GM19324 (cell line): ENCODE data around the gene RABEP2.
"Not testable (repeated sequence)": the region's sequence is repeated elsewhere in the genome, so short reads cannot be mapped to it uniquely, and the experiment has no call there.

Source experiments
- ATAC-seq: cut with Tn5 transposase; IDR thresholded peaks from one replicate; pipeline ENCODE4 v1.9.1; 2021; ENCODE audit warnings: mild to moderate bottlenecking, moderate library complexity; ENCODE audit not compliant: unreplicated experiment, low FRiP score

RABEP2 gene

DNA sequence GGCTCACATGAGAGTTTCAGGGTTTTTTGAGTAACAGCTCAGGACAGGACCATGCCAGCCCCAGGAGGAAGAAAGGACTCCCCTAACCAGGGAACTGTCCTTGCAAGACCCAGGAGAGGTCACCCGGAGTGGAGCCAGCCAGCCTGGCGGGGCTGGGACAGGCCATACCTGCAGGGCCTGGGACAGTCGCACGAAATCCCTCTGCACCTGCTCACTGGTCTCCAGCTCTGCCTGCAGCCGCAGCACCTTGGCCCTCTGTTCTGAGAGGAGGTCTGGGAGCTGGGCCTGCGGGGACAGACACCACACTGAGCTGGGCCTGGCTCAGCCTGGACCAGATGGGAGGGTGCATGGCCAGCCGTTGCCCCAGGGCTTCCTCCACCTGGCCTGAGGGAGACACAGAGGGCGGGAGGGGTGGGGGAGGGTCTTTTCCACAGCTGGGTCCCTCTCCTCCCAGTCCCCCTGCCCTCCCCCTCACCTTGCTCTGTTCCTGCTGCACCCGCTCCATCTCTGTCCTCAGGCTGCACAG lies 19.7 kb downstream of the RABEP2 start:
- no peak for ATAC-seq

DNA sequence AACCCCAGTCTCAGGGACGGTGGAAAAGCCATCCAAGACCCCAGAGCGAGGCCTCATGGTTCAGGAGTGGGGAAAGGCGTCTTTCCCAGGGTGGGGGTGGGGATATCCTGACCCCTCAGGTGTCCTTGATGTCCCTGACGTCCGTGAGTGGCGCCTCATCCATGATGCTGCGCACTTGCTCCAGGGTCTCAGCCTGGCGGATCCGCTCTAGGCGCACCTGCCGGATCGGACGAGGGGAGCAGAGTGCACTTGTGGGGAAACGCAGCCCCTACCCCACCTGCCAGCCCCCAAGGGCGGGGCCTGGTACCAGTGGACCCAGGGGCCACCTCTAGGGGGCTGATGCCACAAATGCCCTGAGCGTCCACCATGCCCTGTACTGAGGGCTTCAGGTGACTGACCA lies 20.2 kb downstream of the RABEP2 start:
- no peak for ATAC-seq

- no peak for ATAC-seq
Observed at GRCh38 chr16:28904363-28904762, 20.7 kb downstream of the RABEP2 start.

DNA sequence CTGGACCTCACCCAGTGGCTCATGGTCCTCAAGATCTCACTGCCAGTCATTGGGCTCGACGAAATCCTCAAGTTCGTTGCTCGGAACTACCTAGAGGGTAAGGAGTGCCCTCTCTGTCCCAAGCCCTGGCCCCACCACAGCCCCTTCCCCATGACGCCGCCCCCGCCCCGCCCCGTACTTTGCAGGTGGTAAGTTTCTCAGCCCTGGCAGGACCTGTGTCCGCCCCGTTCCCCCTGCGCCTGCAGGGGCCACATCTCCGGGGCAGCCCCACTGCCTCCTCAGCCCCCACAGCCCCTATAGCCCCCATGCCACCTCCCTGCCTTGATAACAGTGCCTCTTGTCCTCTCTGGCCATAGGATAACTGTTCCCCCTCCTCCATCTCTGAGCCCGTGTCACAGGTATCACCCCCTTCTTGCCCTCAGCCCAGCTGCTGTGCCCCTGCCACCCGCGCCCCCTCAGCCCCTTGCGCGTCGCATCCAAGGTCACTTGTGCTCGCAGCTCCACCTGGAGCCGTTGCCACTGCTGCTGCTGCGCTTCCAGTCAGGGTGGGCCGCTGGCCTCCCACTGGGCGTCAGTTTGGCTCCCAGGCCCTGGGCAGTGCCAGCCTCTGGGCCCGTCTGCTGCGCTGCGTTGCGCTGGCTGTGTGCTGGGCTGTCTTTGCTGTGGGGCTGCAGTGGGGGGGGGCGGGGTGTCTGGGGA lies 21.5 kb downstream of the RABEP2 start:
- no peak for ATAC-seq

GRCh38 chr16:28902909-28903308 lies 22.1 kb downstream of the RABEP2 start:
- no peak for ATAC-seq

DNA sequence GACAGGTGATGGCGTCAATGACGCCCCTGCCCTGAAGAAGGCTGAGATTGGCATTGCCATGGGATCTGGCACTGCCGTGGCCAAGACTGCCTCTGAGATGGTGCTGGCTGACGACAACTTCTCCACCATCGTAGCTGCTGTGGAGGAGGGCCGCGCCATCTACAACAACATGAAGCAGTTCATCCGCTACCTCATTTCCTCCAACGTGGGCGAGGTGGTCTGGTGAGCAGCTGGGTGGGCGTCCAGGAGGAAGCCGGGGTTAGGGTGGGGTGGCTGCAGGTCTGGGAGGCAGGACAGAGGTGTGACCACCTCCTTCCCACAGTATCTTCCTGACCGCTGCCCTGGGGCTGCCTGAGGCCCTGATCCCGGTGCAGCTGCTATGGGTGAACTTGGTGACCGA lies 23.2 kb downstream of the RABEP2 start:
- ATAC-seq = no peak

- ATAC-seq = no peak
Observed at GRCh38 chr16:28900601-28901000, 24.4 kb downstream of the RABEP2 start.

GRCh38 chr16:28899882-28900590 lies 25.0 kb downstream of the RABEP2 start:
- ATAC-seq = no peak

DNA sequence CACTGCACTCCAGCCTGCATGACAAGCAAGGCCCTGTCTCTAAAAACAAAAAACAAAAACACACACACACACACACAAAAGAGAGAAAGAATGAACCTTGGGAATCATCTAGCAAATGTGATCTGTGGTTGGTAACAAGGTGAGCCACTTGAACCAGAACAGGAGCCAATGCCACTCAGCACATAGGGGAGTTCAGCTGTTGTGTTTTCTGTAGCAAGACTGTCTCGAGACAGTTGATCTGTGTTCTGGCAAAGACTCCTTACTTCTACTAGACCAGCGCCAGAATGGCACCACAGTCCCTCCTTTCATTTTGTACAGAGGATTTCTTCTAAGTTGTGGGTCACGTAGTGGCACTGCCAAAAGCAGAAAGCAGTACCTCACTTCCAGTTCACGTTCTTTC lies 26.1 kb downstream of the RABEP2 start:
- no peak for ATAC-seq

GRCh38 chr16:28898266-28898665 lies 26.8 kb downstream of the RABEP2 start:
- ATAC-seq = no peak

- no peak for ATAC-seq
Observed at GRCh38 chr16:28897826-28898225, 27.2 kb downstream of the RABEP2 start.

- no peak for ATAC-seq
Observed at GRCh38 chr16:28895609-28896008, 29.4 kb downstream of the RABEP2 start.

- no peak for ATAC-seq
Observed at GRCh38 chr16:28893291-28893690, 31.7 kb downstream of the RABEP2 start.

GRCh38 chr16:28891964-28892890 lies 32.8 kb downstream of the RABEP2 start:
- ATAC-seq = no peak

DNA sequence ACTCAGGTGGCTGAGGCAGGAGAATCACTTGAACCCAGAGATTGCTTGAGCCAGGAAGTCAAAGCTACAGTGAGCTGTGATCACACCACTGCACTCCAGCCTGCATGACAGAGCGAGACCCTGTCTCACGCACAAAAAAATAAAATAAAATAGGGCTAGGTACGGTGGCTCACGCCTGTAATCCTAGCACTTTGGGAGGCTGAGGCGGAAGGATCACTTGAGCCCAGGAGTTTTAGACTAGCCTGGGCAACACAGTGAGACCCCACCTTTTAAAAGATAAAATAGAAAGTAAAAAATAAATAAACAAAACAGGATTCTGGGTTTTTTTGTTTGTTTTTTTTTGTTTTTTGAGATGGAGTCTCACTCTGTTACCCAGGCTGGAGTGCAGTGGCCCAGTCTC lies 34.7 kb downstream of the RABEP2 start:
- not testable (repeated sequence) for ATAC-seq

GRCh38 chr16:28886945-28887344 lies 38.1 kb downstream of the RABEP2 start:
- no peak for ATAC-seq

GRCh38 chr16:28884045-28884444 lies 41.0 kb downstream of the RABEP2 start:
- no peak for ATAC-seq

DNA sequence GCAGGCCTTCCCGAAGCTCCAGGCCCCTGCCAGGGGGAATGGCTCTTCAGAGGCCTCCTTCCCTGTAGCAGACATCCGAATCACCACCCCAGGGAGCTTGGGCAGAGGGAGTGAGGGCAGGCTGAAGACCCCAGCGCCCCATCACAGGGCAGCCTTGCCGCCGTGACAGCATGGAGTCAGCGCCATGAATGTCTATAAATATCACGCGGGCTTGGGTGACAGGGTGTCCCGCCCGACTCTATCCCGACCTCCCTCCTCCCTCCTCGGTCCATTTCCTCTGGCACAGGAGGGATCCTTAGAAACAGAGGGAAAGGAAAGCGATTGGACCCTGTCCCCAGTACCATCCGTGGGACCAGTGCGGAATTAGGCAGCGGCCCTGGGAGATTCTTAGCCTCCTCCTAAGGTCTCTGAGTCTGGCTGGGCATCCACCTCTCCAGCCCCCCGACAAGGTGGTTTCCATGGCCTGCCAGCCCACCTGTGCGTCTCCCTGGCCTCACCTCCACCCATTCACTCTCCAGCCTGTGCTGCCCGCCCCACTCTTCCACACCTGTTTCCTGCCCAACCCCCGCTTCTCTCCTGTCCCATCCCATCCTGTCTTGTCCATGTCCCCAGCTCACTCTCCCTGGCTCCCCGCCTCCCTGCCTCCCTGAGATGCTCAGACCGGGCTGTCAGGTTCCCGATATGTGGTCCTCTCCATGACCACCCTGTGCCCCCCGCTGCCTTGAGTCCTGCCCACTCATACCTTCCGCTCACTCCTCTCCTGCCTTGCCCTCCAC lies 41.6 kb downstream of the RABEP2 start:
- no peak for ATAC-seq

- no peak for ATAC-seq
Observed at GRCh38 chr16:28882551-28883160, 42.4 kb downstream of the RABEP2 start.

DNA sequence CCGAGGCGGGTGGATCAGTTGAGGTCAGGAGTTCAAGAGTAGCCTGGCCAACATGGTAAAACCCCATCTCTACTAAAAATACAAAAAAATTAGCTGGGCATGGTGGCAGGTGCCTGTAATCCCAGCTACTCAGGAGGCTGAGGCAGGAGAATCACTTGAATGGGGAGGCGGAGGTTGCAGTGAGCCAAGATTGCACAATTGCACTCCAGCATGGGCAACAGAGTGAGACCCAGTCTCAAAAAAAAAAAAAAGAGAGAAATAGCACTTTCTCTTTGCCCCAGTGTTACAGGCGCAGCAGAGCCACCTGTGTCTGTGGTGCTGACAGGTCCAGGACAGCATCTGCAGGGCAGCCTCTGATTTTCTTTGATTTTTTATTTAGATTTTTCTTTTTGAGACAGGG lies 43.5 kb downstream of the RABEP2 start:
- not testable (repeated sequence) for ATAC-seq
